AG09319 (cell line): ENCODE results near the gene LRRC8A.
"Not testable (repeated sequence)": the region's sequence is repeated elsewhere in the genome, so short reads cannot be mapped to it uniquely, and the experiment has no call there.

ENCODE experiments used
- DNase-seq: peaks from one replicate; pipeline ENCODE4 v3.0.0-alpha.2; 2010; ENCODE audit warnings: low read depth; ENCODE audit errors: extremely low read depth
- TF ChIP-seq, protein P1 (sequence below): IDR thresholded peaks from 2 replicates; pipeline ENCODE4 v1.5.1; 2011; ENCODE audit warnings: low read depth, mild to moderate bottlenecking, inconsistent platforms, low read length, moderate library complexity

Gene LRRC8A

DNA sequence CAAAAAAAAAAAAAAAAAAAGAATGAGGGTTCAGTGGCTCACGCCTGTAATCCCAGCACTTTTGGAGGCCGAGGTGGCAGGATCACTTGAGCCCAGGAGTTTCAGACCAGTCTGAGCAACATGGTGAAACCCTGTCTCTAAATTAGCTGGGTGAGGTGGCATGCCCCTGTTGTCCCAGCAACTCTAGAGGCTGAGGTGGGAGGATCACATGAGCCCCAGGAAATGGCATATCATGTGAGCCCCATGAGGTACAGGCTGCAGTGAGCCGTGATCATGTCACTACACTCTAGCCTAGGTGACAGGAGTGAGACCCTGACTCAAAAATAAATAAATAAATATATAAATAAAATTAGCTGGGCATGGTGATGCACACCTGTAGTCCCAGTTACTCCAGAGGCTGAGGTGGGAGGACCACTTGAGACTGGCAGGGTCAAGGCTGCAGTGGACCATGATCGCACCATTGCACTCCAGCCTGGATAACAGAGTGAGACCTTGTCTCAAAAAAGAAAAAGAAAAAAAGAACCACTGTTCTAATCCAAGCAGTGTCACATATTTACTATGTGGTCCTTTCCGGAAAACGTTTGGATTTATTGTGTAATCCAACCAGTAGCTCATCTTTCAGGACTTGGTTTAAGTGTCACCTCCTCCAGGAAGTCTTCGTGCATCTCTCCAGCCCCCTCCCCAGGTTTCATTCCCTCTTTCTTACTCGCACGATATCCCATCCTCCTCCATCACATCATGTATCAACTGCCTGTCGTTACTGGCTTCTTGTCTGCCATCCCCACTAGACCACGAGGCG lies 40.0 kb upstream of the LRRC8A start:
- no peak for DNase-seq
- TF ChIP-seq, protein P1, sequence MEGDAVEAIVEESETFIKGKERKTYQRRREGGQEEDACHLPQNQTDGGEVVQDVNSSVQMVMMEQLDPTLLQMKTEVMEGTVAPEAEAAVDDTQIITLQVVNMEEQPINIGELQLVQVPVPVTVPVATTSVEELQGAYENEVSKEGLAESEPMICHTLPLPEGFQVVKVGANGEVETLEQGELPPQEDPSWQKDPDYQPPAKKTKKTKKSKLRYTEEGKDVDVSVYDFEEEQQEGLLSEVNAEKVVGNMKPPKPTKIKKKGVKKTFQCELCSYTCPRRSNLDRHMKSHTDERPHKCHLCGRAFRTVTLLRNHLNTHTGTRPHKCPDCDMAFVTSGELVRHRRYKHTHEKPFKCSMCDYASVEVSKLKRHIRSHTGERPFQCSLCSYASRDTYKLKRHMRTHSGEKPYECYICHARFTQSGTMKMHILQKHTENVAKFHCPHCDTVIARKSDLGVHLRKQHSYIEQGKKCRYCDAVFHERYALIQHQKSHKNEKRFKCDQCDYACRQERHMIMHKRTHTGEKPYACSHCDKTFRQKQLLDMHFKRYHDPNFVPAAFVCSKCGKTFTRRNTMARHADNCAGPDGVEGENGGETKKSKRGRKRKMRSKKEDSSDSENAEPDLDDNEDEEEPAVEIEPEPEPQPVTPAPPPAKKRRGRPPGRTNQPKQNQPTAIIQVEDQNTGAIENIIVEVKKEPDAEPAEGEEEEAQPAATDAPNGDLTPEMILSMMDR = no peak

DNA sequence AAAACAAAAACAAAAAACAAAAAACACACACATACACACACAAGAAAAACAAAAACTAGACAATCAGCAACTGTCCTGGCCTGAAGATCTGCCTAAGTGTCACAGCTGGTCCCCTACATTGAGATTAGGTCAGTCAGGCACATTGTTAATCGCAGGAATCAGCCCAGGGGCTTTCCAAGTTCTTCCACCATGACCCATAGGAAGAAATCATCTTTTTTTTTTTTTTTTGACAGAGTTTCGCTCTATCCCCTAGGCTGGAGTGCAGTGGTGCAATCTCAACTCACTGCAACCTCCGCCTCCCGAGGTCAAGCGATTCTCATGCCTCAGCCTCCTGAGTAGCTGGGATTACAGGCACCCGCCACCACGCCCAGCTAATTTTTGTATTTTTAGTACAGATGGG lies 38.8 kb upstream of the LRRC8A start:
- not testable (repeated sequence) for DNase-seq

DNA sequence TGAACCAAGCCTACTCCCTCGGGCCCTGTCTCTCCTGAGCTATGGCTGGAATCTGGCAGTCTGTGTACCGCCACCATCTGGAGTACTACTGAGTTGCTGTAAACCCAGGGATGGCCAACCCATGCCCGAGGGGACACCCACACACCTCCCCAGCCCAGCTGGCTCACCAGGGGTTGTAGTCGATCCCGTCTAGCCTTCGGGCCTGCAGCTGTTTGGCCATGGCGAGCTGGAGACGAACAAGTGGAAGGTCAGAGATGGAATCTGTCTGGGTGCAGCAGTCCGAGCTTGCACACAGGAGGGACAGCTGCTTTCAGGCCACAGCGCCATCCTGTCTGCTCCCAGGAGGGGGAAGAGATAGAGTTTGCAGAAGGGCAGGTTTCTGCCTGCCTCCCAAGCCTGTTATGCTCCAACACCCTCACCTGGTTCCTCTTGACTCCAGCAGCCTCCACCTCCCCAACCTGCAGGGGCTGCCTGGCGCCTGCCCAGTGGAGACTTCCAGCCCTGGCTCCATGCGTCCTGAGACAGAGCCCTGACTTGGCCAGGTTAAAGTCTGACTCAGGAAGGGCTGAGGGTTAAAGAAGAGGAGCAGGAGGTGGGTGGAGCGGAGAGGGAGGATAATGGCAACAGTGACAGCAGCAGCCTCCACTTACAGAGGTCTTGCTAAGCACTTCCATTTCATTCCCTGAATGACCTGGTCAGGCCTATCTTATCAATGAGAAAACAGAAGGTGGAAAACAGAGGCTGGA lies 36.6 kb upstream of the LRRC8A start:
- no peak for DNase-seq
- TF ChIP-seq, protein P1 = no peak

DNA sequence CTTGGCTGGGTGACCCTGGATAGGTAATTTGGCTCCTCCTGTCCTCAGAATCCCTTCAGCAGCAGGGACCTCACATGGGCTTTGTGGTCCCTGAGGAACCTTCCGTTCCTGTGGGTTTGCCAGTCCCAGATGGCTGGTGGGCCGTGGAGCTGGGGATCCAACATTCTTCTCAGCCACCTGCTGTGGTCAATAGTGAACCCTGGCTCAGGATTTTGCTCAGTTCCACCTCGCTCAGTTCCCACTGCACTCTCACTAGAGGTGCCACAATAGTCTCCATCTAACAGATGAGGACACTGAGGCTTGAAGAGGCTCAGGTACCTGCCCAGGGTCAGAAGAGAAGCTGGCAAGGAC lies 35.3 kb upstream of the LRRC8A start:
- TF ChIP-seq, protein P1 = no peak
- DNase-seq = no peak

DNA sequence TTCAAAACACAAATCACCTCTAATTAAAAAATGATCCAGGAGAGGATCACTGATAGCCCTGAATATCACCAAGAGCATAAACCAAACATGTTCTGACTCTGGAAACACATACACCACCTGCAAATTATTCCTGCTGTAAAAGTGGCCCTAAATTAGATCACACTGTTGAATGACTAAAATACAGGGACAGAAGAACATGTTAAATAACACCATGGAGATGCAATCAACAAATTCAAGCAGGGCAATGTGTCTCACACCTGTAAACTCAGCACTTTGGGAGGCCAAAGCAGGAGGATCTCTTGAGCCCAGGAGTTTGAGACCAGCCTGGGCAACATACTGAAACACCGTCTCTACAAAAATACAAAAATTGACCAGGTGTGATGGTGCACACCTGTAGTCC lies 34.1 kb upstream of the LRRC8A start:
- no peak for DNase-seq
- TF ChIP-seq, protein P1 = no peak

DNA sequence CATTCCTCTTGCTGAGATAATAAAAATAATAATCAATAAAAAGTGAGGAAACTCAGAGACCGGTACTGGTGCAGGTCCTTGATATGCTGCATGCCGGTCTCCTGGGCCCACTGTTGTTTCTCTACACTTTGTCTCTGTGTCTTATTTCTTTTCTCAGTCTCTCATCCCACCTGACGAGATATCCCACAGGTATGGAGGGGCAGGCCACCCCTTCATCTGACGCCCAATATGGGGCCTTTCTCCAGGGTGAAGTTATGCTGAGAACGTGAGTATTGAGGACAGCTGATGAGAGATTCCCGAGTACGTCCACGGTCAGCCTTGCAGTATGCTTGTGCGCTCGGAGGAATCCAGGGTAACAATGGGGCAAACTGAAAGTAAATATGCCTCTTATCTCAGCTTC lies 30.9 kb upstream of the LRRC8A start:
- DNase-seq = not testable (repeated sequence)

DNA sequence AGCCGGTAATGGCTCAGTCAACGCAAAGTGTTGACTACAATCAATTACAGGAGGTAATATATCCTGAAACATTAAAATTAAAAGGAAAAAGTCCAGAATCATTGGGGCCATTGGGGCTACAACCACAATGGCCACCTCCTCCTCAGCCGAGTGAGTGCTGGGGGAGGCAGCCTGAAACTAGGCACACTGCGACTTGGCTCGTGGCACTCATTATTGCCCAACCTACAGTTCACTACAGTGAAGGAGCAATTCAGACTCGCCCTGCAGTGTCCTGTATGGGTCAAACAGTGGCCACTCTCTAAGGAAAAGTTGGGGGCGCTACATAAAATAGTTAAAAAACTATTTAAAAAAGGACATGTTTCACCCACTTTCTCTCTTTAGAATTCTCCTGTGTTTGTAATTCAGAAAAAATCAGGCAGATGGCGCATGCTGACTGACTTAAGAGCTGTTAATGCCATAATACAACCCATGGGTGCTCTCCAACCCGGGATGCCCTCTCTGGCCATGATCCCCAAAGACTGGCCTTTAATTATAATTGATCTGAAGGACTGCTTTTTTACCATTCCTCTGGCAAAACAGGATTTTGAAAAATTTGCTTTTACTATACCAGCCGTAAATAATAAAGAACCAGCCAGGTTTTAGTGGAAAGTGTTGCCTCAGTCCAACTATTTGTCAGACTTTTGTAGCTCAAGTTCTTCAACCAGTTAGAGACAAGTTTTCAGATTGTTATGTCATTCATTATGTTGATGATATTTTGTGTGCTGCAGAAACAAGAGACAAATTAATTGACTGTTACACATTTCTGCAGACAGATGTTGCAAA lies 29.9 kb upstream of the LRRC8A start:
- TF ChIP-seq, protein P1 = peak; percentile 33
- DNase-seq = peak; percentile 3

DNA sequence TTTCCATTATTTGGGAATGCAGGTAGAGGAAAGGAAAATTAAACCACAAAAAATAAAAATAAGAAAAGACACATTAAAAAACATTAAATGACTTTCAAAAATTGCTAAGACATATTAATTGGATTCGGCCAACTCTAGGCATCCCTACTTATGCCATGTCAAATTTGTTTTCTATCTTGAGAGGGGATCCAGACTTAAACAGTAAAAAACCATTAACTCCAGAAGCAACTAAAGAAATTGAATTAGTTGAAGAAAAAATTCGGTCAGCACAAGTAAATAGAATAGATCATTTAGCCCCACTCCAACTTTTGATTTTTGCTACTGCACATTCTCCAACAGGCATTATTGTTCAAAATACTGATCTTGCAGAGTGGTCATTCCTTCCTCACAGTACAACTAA lies 29.3 kb upstream of the LRRC8A start:
- DNase-seq = not testable (repeated sequence)

DNA sequence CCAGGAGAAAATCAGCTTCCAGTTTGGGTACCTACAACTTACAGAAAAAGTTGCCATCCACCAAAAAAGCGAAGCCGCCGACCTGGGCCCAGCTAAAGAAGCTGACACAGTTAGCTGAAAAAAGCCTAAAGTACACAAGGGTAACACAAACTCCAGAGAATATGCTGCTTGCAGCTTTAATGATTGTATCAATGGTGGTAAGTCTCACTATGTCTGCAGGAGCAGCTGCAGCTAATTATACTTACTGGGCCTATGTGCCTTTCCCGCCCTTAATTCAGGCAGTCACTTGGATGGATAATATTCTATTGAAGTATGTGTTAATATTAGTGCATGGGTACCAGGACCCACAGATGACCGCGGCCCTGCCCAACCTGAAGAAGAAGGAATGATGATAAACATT lies 27.5 kb upstream of the LRRC8A start:
- not testable (repeated sequence) for DNase-seq

DNA sequence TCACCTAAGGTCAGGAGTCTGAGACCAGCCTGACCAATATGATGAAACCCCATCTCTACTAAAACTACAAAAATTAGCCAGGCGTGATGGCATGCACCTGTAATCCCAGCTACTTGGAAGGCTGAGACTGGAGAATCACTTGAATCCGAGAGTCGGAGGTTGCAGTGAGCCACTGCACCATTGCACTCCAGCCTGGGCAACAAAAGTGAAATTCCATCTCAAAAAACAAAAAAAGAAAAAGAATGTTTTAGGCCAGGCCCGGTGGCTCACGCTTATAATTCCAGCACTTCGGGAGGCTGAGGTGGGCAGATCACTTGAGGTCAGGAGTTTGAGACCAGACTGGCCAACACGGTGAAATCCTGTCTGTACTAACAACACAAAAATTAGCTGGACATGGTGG lies 23.5 kb upstream of the LRRC8A start:
- not testable (repeated sequence) for DNase-seq
